M059J (cell line): ENCODE results near the gene UFD1. TPM values are rescaled to one million over a fixed set of nuclear protein-coding genes. Genes with fewer than 3 reads are reported as not detected.
"Not testable (repeated sequence)": the region's sequence is repeated elsewhere in the genome, so short reads cannot be mapped to it uniquely, and the experiment has no call there.

Source experiments
- DNase-seq: peaks from one replicate; pipeline ENCODE4 v3.0.0-alpha.2; 2012; ENCODE audit warnings: low read depth
- total RNA-seq: library from RNA; depleted of rRNA; stranded (reverse); fragments of >200 nt; shearing (Covaris generic); gene quantifications from 2 replicates; pipeline ENCODE4 v1.2.3, GENCODE V29; 2014

The UFD1 gene
- total RNA-seq, 1 experiment from 2014 or later: 71.4 TPM

GRCh38 chr22:19449422-19449767 lies 29.6 kb downstream of the UFD1 start:
- no peak for DNase-seq

GRCh38 chr22:19448739-19449421 lies 30.1 kb downstream of the UFD1 start:
- DNase-seq: no peak

GRCh38 chr22:19448076-19448607 lies 30.9 kb downstream of the UFD1 start:
- peak; percentile 47 for DNase-seq

- DNase-seq: peak; percentile 88
Measured at GRCh38 chr22:19447330-19448075, 31.5 kb downstream of the UFD1 start, which contains the start of gene C22orf39. C22orf39 (minus strand) TSS chr22:19447711; CDS start chr22:19447688, 23 bp downstream.

GRCh38 chr22:19446603-19447329 lies 32.2 kb downstream of the UFD1 start:
- no peak for DNase-seq

GRCh38 chr22:19445279-19445982 lies 33.6 kb downstream of the UFD1 start:
- DNase-seq: not testable (repeated sequence)

GRCh38 chr22:19443544-19444211 lies 35.3 kb downstream of the UFD1 start:
- no peak for DNase-seq

- DNase-seq: no peak
Measured at GRCh38 chr22:19442166-19442565, 36.8 kb downstream of the UFD1 start.

GRCh38 chr22:19440411-19441195 lies 38.4 kb downstream of the UFD1 start:
- DNase-seq: no peak

- DNase-seq: no peak
Measured at GRCh38 chr22:19438298-19438697, 40.7 kb downstream of the UFD1 start.

- not testable (repeated sequence) for DNase-seq
Measured at GRCh38 chr22:19436444-19437161, 42.4 kb downstream of the UFD1 start.

- no peak for DNase-seq
Measured at GRCh38 chr22:19434829-19435580, 44.0 kb downstream of the UFD1 start.

- DNase-seq: no peak
Measured at GRCh38 chr22:19434401-19434800, 44.6 kb downstream of the UFD1 start.

GRCh38 chr22:19432133-19432851 lies 46.7 kb downstream of the UFD1 start, which contains the start of gene MRPL40:
MRPL40 (plus strand) TSS chr22:19432545; CDS start chr22:19432555, 10 bp downstream.
- peak; percentile 85 for DNase-seq

GRCh38 chr22:19431649-19432132 lies 47.3 kb downstream of the UFD1 start, which contains the start of gene HIRA:
HIRA (minus strand) TSS chr22:19431733; CDS start chr22:19431476, 257 bp downstream.
- peak; percentile 65 for DNase-seq

- DNase-seq: peak; percentile 40
Measured at GRCh38 chr22:19430890-19431541, 48.0 kb downstream of the UFD1 start.
